Gastroesophageal sphincter (tissue), 3 donors: ENCODE results near the gene SERPING1.

Experiments used
- CTCF ChIP-seq, 4 experiments: fragments of 200-600 bp in 2 of 4; fragments of 450-650 bp in 2 of 4; sonication (generic) in 1 of 4; IDR thresholded peaks; one replicate each; pipeline ENCODE4 v1.5.1; 2017 to 2019; ENCODE audit warnings: antibody characterized with exemption in 4 of 4, mild to moderate bottlenecking in 2 of 4, moderate library complexity in 2 of 4
- POLR2A ChIP-seq, 2 donors: fragments of 450-650 bp; IDR thresholded peaks; one replicate each; pipeline ENCODE4 v1.6.1; 2017; ENCODE audit warnings: antibody characterized with exemption in 2 of 2, mild to moderate bottlenecking in 2 of 2, moderate library complexity in 1 of 2
- POLR2AphosphoS5 ChIP-seq: sonication (generic); formaldehyde crosslinking; IDR thresholded peaks from one replicate; pipeline ENCODE4 v1.6.1; 2017; ENCODE audit warnings: antibody characterized with exemption

- TF ChIP-seq CTCF (IDR thresholded peaks at IDR 0.05) (no peak), POLR2A (IDR thresholded peaks at IDR 0.05) (no peak), POLR2AphosphoS5 (no peak)
These were observed 53.2 kb downstream of the SERPING1 start for GRCh38 chr11:57650739-57651090.
